Muscle of leg (tissue), 11 donors: Measurements from ENCODE around the gene PTPN3. TPM values are rescaled to one million over a fixed set of nuclear protein-coding genes. Genes with fewer than 3 reads are reported as not detected.

Experiments used
- DNase-seq: peaks from one replicate; pipeline ENCODE4 v3.0.0; 2013
- H3K27ac ChIP-seq: one replicate; pipeline ENCODE4 v1.5.1; 2013; ENCODE audit warnings: mild to moderate bottlenecking, low read length, control low read depth
- H3K27me3 ChIP-seq: one replicate; pipeline ENCODE4 v1.6.1; 2013; ENCODE audit warnings: low read length; ENCODE audit not compliant: control insufficient read depth, insufficient read depth
- H3K36me3 ChIP-seq: one replicate; pipeline ENCODE4 v1.6.1; 2013; ENCODE audit warnings: low read length; ENCODE audit not compliant: control insufficient read depth, insufficient read depth
- H3K4me1 ChIP-seq: one replicate; pipeline ENCODE4 v1.6.1; 2013; ENCODE audit warnings: low read length; ENCODE audit not compliant: control insufficient read depth, insufficient read depth
- H3K4me3 ChIP-seq: one replicate; pipeline ENCODE4 v1.5.1; 2013; ENCODE audit warnings: low read length, control low read depth
- H3K9me3 ChIP-seq: replicated peaks from 2 replicates; pipeline ENCODE4 v1.6.1; 2013; ENCODE audit warnings: low read depth, low read length; ENCODE audit not compliant: control insufficient read depth
- WGBS: methylation state at CpG from one replicate; pipeline ENCODE4 v1.1.5; 2013; ENCODE audit warnings: missing lambda C conversion rate; ENCODE audit not compliant: insufficient coverage; 5-methylcytosine and 5-hydroxymethylcytosine counted together
- polyA plus RNA-seq, 8 donors: library from polyadenylated mRNA; unstranded; fragments of 120-200 nt; gene quantifications; one replicate each; pipeline versions ENCODE4 v1.2.1 to v1.2.3, GENCODE V29; 2013; ENCODE audit warnings: inconsistent platforms in 1 of 8, low replicate concordance in 1 of 8; ENCODE audit not compliant: insufficient read length in 8 of 8, insufficient read depth in 1 of 8
- total RNA-seq: library from RNA; stranded (reverse); fragments of 120-200 nt; gene quantifications from one replicate; pipeline ENCODE4 v1.2.4, GENCODE V29; 2013

The PTPN3 gene
- total and polyA plus RNA-seq, 9 donors = 2.0 to 5.6 (median 3.3) TPM

GRCh38 chr9:109417585-109418544, 80.2 kb downstream of the PTPN3 start:
- H3K27ac ChIP-seq = no peak overlapping the region
- no peak for DNase-seq
- H3K36me3 ChIP-seq = no peaks in the 10 kb centered on the region
- H3K9me3 ChIP-seq = no peaks in the 10 kb centered on the region
- WGBS = 80% methylated on average over 2 of the region's 6 CpGs
- no peak overlapping the region for H3K4me3 ChIP-seq
- no peaks in the 10 kb centered on the region for H3K27me3 ChIP-seq
- H3K4me1 ChIP-seq = no peaks in the 10 kb centered on the region

- no peaks in the 10 kb centered on the region for H3K4me1 ChIP-seq
- 88% methylated on average over 3 of the region's 8 CpGs for WGBS
- no peaks in the 10 kb centered on the region for H3K27me3 ChIP-seq
- no peak overlapping the region for H3K27ac ChIP-seq
- no peak for DNase-seq
- H3K4me3 ChIP-seq = no peak overlapping the region
- no peaks in the 10 kb centered on the region for H3K36me3 ChIP-seq
- no peaks in the 10 kb centered on the region for H3K9me3 ChIP-seq
These were observed 81.1 kb downstream of the PTPN3 start for GRCh38 chr9:109417054-109417453.

- no peak for DNase-seq
- WGBS = 90% methylated on average over 7 of the region's 10 CpGs
- Histone ChIP-seq H3K27ac (no peak overlapping the region), H3K9me3 (no peaks in the 10 kb centered on the region), H3K27me3 (no peaks in the 10 kb centered on the region), H3K4me3 (no peak overlapping the region), H3K36me3 (no peaks in the 10 kb centered on the region), H3K4me1 (no peaks in the 10 kb centered on the region)
These were observed 81.9 kb downstream of the PTPN3 start for GRCh38 chr9:109416135-109416706.

GRCh38 chr9:109414125-109414785, 83.9 kb downstream of the PTPN3 start:
- H3K27ac ChIP-seq = no peak overlapping the region
- no peak for DNase-seq
- 53% methylated on average over 3 of the region's 7 CpGs for WGBS
- H3K4me3 ChIP-seq = no peak overlapping the region
- no peaks in the 10 kb centered on the region for H3K36me3 ChIP-seq
- no peaks in the 10 kb centered on the region for H3K27me3 ChIP-seq
- H3K9me3 ChIP-seq = no peaks in the 10 kb centered on the region
- H3K4me1 ChIP-seq = no peaks in the 10 kb centered on the region

- Histone ChIP-seq H3K9me3 (no peaks in the 10 kb centered on the region), H3K4me1 (no peaks in the 10 kb centered on the region), H3K27me3 (no peaks in the 10 kb centered on the region), H3K27ac (no peak overlapping the region), H3K4me3 (no peak overlapping the region), H3K36me3 (no peaks in the 10 kb centered on the region)
- peak; percentile 49 for DNase-seq
- 100% methylated on average over 1 of the region's 5 CpGs for WGBS
These were observed 86.2 kb downstream of the PTPN3 start for GRCh38 chr9:109411798-109412352.

- Histone ChIP-seq H3K36me3 (peaks cover under 1% of the 10 kb centered on the region), H3K27ac (no peak overlapping the region)
These were observed 86.9 kb downstream of the PTPN3 start for GRCh38 chr9:109411069-109411761.

GRCh38 chr9:109409773-109410397, 88.2 kb downstream of the PTPN3 start:
- H3K27ac ChIP-seq = no peak overlapping the region
- no peaks in the 10 kb centered on the region for H3K9me3 ChIP-seq
- no peak for DNase-seq
- 8% methylated on average over 2 of the region's 12 CpGs for WGBS
- H3K4me1 ChIP-seq = no peaks in the 10 kb centered on the region
- H3K36me3 ChIP-seq = peaks cover 4% of the 10 kb centered on the region
- H3K4me3 ChIP-seq = no peak overlapping the region
- no peaks in the 10 kb centered on the region for H3K27me3 ChIP-seq

More at GRCh38 chr9:109411069-109411761, 86.9 kb downstream of the PTPN3 start:
- Histone ChIP-seq H3K4me3 (no peak overlapping the region), H3K4me1 (no peaks in the 10 kb centered on the region), H3K9me3 (no peaks in the 10 kb centered on the region), H3K27me3 (no peaks in the 10 kb centered on the region)
- DNase-seq = no peak
- WGBS = 75% methylated on average over 7 of the region's 10 CpGs

- Histone ChIP-seq H3K9me3 (no peaks in the 10 kb centered on the region), H3K27me3 (no peaks in the 10 kb centered on the region), H3K27ac (no peak overlapping the region), H3K4me3 (no peak overlapping the region), H3K4me1 (no peaks in the 10 kb centered on the region), H3K36me3 (peaks cover 5% of the 10 kb centered on the region)
- DNase-seq = no peak
- no CpG with 5 or more reads among the region's 6 CpGs for WGBS
These were observed 89.2 kb downstream of the PTPN3 start for GRCh38 chr9:109408759-109409462.

GRCh38 chr9:109403766-109404320, 94.3 kb downstream of the PTPN3 start:
- no peak overlapping the region for H3K27ac ChIP-seq
- H3K9me3 ChIP-seq = no peaks in the 10 kb centered on the region
- no peaks in the 10 kb centered on the region for H3K27me3 ChIP-seq
- no peaks in the 10 kb centered on the region for H3K4me1 ChIP-seq
- 49% methylated on average over 4 of the region's 5 CpGs for WGBS
- peak; percentile 16 for DNase-seq
- H3K4me3 ChIP-seq = no peak overlapping the region
- H3K36me3 ChIP-seq = peaks cover 5% of the 10 kb centered on the region
